Measurements from ENCODE around the gene PRKCQ. TPM values are rescaled to one million over a fixed set of nuclear protein-coding genes. Genes with fewer than 3 reads are reported as not detected.
A peak's percentile ranks its signal among the peaks of the same experiment; 100 is the strongest.
"Not testable (repeated sequence)": the region's sequence is repeated elsewhere in the genome, so short reads cannot be mapped to it uniquely, and the experiment has no call there.

Gene PRKCQ
- total RNA-seq, 1 experiment from 2014 or later = 0.10 TPM

DNA sequence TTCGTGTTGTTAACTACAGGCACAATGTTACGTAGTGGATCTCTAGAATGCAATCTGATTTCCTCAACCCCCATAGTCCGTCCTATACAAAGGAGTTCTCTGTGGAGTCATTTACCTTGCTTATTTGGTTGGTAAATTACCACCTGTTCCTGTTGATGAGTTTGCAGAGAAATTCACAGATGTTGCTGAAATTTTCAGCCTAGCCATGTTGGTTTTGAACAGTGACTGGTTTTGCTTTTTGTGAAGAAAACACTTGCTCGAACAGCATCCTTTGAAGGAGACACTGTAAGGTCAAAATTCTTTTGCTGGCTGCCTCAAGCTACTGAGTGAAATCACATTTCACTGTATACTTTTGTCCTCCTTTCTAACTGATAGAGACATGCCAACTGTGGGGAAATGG is 15.4 kb upstream of the PRKCQ start:
- DNase-seq (ENCODE audit: low read depth) = no peak

DNA sequence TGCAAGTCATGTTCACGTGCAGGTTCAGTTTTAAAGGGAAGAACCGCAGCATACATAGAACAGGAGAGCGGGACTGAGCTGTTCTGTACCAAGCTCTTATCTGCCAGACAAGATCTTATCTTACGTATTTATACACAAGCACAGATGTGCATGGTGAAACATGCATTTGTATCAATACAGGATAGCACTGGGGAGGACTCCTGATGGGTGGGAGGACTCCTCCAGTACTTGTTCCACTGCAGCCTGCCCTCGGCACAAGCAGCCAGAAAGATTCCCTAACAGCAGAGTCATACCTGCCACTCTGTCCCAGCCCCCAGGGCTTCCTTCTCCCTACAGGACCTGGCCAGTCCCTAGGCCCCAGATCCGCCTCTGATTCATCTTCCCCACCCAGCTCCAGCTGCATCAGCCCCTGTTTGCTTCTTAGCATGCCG is 13.2 kb upstream of the PRKCQ start:
- DNase-seq (ENCODE audit: low read depth) = peak; percentile 15

DNA sequence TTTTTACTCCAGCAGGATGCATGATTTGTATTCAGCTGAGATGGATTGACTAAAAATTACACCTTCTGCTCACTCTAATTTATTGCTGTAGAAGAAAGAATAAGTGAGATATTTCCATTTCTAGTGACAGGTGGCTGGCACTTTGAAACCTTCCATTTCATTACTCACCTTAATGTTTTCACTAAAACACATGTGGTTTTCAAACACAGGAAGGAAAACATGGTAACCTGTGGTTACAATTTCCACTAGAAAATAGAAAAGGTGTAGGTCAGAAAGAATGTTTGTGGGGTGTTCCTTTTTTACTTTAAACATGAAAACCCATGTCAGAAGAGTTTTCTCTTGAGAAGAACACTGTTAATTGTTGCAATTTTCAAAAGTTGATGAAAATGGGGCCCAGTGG is 12.0 kb upstream of the PRKCQ start:
- DNase-seq (ENCODE audit: low read depth) = no peak

DNA sequence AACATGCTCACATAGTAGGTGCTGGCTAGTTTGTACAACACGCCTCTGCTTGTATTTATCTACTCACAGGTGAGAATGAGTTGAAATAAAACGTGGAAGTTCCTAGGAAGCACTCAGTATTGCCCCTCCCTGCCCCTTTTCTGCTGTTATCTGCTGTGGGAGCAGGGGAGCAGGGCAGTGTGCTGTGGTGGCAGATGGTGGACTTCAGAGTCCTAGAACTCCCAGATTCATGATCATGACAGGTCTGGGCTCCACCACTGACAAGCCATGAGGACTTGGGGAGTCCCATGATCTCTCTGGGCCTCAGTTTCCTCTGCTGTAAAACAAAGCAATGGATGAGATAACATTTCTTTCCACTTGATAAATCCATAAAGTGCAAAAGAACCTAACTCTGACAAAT is 11.6 kb upstream of the PRKCQ start:
- no peak for DNase-seq (ENCODE audit: low read depth)

DNA sequence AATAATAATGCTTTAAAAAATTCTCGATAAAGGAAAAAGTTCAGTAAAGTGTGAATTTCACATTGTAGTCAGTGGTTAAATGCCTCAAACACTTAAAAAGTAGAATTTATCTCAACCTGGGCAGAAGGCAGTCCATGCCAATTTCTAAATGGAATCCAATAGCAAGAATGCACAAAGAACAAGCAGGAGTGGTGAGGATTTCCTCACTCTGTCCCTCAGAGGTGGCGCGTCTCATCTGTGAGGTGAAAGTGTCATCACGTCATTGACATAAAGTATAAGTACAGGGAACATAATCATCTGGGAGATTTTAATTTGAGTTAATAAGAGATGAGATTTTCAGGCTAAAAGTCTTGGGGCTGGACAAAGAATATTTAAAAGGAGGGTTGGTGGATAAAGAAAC is 10.0 kb upstream of the PRKCQ start:
- DNase-seq (ENCODE audit: low read depth) = no peak

DNA sequence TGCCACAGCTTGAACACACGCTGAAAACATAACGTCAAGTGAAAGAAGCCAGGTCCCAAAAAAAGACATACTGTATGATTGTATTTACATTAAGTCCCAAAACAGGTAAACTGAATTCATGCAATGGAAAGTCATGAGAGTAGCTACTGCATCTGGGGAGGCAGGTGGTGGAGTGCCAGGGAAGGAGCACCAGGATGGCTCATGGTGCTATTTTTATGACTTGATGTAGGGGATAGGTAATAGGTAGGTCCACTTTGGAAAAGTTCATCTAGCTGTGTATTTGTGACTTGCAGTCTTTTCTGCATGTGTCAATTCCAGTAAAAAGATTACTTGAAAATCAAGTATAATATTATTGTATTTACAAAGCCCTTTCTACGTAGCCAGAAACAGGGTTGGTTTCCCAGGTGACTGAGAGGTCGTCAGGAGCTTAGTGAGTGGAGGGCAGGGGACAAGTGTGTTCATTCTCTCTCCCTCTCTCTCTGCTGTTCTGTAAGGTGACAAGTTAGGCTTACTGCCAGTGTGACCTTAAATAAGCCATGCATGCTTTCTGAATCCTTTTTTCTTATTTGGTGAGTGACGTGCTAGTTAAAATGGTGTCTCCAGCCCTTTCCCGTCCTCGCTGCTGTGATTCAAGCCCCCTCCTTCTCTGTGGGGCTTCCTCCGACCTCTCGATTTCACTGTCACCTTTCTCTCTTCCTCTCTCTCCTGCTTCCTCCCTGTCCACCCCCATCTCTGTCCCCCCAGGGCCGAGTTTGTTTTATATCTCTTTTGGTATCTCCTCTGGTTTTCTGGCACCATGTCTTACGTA is 9.4 kb upstream of the PRKCQ start:
- DNase-seq (ENCODE audit: low read depth) = no peak

DNA sequence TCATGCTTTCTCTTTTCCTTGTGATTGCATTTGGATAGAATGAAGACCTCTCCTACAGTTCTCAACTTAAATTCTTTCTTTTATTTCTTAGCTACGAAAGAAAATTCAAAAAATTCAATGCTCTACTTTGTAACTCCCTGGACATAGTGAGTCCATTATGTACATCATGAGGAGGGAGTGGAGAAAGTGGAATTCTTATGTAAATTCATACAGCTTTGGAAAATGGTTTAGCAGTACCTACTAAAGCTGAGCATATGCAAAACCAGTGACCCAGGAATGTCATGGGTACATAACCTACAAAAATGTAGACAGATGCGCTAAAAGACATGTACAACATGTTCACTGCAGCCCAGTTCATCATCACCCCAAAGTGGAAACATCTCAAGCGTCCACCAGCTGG is 8.8 kb upstream of the PRKCQ start:
- no peak for DNase-seq (ENCODE audit: low read depth)

DNA sequence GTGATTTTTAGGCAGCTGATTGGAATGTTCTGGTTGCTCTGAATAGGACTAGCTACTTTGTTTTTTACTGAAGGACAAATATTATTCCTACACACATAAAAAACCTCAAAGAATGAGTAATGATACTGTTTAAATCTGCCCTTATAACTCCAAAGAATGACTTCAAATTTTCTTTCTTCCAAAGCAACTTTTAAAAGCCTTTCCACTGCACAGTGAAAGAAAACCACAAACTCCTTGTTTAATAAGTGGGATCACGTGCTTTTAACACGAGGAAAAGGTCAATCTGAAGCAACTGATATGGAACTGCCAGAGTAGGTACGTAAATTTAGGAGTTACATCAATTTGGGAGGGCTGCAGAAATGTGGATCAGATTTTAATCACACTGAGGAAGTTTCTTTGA is 8.0 kb upstream of the PRKCQ start:
- no peak for DNase-seq (ENCODE audit: low read depth)

DNA sequence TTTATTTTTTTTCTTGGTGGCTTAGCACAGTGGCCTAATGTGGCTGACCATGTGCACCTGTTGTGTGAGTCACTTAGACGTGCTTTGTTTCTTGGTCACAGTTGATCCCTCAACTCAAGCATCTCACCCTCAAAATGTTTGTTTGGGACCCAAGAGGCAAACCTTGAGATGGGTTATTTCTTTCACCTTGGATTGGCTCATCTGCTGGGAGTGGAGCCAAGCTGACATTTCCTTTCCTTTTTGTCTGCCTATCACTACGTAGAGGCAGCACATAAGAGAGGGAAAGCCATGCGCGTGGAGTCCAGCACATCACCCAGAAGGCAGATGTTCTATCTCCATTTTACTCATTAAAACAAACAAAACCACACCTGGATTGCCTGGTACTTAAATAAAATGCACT is 6.4 kb upstream of the PRKCQ start:
- DNase-seq (ENCODE audit: low read depth) = no peak

DNA sequence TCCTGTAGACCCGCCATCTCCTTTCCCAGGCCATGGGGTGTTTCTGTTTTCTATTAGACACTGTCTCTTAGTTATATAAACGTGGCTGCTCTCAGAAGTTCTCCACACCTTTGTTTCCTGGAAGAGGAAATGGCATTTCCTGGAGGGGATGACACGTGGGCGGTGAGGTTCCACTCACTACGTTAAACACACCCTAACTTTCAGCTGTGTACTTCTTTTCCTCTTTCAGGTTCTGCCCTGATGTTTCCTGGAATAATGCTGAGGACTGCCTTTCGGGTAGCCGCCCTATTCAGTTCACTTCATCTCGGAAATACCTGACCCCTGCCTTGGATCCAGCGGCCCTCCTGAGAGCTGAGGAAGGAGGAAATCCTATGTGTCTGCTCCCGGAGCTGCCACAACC is 3.4 kb upstream of the PRKCQ start:
- DNase-seq (ENCODE audit: low read depth) = no peak

DNA sequence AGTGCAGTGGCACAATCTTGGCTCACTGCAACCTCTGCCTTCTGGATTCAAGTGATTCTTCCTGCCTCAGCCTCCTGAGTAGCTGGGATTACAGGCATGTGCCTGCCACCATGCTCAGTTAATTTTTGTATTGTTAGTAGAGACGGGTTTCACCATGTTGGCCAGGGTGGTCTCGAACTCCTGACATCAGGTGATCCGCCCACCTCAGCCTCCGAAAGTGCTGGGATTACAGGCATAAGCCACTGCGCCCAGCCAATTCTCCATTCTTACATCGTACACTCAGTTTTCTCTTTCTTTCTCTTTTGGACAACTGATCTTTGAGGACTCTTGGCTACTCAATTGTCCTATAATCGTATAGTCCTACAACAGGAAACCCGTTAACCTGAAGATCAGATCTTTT is 2.8 kb upstream of the PRKCQ start:
- not testable (repeated sequence) for DNase-seq (ENCODE audit: low read depth)

DNA sequence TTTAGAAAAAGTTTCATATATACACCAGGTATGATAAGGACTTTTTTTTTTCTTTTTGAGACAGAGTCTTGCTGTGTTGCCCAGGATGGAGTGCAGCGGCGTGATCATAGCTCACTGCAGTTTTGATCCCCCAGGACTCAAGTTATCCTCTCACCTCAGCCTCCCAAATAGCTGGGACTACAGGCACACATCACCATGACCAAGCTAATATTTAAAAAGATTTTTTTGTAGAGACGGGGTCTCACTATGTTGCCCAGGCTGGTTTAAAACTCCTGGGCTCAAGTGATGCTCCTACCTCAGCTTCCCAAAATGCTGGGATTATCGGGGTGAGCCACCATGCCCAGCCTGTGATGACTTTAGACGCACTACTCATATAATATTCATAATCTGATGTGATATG is 2.2 kb upstream of the PRKCQ start:
- DNase-seq (ENCODE audit: low read depth) = no peak

DNA sequence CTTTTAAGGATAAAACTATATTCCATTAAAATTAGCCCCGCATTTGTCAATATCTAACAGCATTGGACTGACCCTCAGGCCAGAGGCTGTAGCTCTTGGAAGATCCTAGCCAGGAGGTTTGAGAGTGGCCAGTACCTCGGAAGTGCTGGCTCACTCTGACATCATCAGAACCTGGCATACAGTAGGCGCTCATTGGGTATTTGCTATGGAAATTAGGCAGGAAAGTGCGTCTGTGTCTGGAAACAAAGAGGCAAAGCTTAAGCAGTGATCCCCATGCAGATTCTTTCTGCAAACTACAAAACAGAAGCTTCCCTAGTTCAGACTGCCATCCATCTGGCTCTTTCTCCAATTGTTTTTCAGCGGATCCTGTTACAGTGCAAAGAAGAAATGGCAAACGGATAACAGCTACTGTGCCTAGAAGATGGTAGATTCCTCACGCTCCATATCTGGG is 1.7 kb upstream of the PRKCQ start:
- DNase-seq (ENCODE audit: low read depth) = no peak

DNA sequence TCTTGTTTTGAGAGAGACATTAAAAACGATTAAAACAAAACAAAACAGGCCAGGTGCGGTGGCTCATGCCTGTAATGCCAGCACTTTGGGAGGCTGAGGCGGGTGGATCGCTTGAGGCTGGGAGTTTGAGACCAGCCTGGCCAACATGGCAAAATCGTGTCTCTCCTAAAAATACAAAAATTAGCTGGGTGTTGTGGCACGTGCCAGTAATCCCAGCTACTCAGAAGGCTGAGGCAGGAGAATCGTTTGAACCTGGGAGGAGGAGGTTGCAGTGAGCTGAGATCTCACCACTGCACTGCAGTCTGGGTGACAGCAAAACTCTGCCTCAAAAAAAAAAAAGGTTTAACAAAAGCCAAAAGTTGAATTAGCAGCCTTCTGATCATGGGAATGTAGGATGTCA is 1.1 kb upstream of the PRKCQ start:
- DNase-seq (ENCODE audit: low read depth) = not testable (repeated sequence)

DNA sequence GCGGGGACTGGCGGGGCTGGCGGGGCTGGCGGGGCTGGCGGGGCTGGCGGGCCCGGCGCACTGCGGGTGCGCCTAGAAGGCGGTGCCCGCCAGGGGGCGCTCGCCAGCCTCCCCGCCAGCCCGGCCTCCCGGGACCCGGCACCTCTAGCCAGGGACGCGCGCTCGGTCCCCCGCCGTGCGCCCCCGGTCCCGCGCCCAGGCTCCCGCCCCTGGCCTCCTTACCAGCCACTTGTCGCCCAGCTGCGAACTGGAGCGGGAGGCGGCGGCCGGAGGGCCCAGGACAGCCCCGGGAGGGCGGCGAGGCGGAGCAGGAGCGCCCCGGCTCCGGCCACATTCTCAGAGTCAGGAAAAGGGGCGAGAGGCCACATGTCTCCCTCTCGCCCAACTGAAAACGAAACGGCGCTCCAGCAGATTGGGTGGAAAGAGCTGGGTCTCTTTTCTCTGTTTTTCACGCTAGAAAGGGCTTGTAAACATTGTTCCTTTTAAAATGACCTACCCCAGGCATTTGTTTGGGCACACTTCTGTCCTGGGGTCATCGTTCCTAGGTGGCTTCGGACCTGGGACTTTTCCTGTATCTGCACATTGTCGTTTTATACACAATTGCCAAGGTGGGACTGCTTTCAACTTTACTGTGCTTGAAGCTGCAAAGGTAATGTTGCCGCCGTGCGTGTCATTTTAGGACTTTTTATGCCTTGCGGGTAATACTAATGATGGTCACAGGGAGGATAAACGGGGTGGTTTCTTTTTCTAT is 378 bp upstream of the PRKCQ start:
- DNase-seq (ENCODE audit: low read depth) = peak; percentile 47

DNA sequence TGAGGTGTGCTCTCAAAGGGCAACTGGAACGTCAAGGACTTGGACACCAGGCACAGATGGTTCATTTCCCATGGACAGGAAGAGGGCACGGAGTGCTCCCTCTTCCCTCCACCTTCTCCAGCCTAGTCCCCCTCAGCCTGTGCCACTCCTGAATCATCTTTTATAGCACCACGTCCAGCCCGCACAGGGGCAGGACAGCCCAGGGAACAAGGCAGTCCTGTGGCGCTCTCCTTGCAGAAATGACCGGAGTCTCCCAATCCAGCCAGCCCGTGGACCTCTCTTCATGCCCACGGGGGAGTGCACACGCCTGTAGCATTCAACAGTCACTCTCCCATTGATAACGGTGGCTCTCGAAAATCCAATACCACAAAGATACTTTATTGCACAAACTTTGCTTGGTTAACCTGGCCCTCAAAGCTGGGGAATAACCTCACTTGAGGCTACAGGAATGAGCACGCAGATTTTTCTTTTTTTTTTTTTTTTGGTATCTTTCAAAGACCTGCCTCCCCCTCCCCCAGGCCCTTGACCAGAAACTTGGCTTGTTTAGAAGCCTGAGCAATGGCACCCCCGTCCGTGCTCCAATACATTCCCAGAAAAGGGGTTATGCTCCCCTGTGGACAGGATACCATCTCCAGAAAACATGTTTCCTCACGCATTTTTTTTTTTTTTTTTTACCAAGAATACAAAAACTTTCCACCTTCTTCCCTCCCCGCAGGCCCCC is 733 bp downstream of the PRKCQ start:
- DNase-seq (ENCODE audit: low read depth) = no peak

DNA sequence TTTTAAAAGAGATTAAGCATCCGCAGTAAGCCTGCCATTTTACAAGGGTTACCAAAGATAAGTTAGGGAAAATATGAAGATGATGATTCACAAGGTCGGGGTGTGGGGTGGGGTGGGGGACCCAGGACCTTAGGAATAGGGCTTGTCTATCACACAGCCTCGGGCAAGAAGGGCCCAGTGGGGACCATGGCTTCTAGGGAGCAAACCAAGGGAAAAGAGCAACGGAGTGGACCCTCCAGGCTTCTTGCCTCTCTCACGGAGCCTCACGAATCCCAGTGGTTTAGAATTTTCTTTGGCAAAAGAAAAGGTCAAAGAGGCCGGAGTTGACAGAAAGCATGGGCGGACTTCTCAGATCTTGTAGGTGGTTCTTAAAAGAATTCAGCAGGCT is 1.3 kb downstream of the PRKCQ start:
- DNase-seq (ENCODE audit: low read depth) = no peak

DNA sequence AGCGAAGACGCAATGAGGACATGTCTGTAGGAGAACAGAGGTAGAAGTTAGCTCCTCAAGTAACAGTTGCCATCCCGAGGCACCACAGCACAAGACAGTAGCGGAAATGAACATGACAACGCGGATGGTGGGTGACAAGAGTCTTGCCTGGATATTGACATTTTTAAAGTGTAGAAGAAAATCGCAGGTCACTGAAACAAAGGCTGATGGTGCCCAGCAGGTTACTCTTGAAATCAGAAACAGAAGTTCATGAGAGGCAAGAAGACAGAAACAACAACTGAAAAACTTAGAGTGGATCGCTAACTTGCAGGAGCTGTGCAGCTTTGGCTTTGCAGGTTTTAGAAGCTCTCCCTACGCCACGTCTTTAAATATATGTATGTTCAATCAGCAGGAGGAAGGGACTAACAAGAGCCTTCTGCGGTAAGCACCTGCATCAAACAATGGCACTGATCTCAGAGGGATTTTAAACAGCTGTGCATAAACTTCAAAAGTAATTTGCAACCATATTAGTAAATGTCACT is 1.8 kb downstream of the PRKCQ start:
- DNase-seq (ENCODE audit: low read depth) = no peak

DNA sequence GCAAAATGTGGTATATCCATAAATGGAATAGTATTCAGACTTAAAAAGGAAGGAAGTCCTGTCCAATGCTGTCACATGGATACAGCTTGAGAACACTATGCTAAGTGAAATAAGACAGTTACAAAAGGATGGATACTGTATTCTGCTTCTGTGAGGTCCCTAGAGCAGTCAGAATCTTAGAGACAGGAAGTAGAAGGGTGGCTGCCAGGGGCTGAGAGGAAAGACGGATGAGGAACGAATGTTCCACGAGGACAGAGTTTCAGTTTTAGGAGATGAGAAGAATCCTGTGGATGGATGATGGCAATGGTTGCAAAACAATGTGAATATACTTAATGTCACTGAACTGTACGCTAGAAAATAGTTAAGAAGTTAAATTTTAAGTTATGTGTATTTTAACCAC is 3.8 kb downstream of the PRKCQ start:
- no peak for DNase-seq (ENCODE audit: low read depth)

DNA sequence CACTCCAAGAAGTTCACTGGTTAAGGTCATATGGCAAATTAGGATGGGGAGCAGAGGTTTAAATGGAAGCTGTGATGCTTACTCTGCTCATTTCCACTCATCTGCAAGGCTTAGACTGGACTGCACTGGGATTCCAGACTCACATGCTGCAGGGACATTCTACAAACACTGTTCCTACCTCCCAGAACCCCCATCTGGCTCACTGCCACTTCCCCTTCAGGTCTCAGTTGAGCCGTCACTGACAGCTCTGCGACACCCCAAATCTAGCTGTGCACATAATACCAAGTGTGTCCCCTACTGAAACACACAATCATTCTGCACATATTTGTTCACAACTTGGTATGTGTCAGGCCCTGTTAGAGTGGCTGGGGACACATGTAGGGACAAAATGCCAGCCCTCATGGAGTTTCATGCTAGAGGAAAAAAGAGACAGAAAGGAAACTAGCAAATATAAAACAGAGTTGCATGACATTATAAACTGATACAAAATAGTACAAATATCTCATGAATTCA is 5.4 kb downstream of the PRKCQ start:
- DNase-seq (ENCODE audit: low read depth) = no peak

DNA sequence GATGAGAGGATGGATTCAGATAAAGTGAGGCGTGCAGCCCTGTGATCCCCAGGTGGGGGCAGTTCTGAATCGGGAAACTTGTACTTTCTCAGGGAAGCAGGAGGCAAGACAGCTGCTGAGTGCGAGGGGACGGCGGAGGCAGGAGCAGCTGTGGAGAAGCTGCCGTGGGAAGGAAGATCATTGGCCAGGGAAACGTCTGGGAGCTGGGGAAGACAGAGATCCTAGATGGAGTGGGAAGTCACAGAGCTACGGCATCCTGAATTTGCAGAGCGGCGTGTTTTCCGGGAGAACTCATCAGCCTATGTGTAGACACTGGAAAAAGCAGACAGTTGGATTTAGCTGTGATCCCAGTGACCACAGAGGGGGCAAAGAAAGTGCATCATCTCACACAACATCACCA is 9.2 kb downstream of the PRKCQ start:
- no peak for DNase-seq (ENCODE audit: low read depth)

DNA sequence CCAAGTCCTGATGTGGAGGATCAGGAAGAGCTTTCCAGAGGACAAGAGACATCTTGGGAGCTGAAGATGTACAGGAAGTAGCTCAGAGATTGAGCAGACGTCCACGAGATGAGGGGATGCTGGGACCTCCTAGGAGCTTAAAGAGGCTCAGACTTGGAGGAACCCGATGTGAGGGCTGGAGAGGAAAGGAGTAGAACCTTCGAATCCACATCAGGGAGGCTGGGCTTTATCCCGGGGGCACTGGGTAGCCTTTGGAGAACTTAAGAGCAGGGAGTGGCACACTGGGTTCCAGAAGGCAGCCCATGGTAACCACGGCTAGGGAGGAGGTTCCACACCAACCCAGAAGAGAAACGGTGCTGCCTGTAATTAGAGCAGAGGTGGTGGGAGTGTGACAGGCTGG is 10.8 kb downstream of the PRKCQ start:
- DNase-seq (ENCODE audit: low read depth) = no peak

All from M059J (cell line).